Measurements from ENCODE around the gene SHMT2. TPM values are rescaled to one million over a fixed set of nuclear protein-coding genes. Genes with fewer than 3 reads are reported as not detected.
A peak's percentile ranks its signal among the peaks of the same experiment; 100 is the strongest.

Gene SHMT2
- total and polyA plus RNA-seq, 9 of the 15 experiments (the other 6 are each of a cell fraction or from before 2014, with no cell fraction given): 46.1 to 319 (median 115) TPM

DNA sequence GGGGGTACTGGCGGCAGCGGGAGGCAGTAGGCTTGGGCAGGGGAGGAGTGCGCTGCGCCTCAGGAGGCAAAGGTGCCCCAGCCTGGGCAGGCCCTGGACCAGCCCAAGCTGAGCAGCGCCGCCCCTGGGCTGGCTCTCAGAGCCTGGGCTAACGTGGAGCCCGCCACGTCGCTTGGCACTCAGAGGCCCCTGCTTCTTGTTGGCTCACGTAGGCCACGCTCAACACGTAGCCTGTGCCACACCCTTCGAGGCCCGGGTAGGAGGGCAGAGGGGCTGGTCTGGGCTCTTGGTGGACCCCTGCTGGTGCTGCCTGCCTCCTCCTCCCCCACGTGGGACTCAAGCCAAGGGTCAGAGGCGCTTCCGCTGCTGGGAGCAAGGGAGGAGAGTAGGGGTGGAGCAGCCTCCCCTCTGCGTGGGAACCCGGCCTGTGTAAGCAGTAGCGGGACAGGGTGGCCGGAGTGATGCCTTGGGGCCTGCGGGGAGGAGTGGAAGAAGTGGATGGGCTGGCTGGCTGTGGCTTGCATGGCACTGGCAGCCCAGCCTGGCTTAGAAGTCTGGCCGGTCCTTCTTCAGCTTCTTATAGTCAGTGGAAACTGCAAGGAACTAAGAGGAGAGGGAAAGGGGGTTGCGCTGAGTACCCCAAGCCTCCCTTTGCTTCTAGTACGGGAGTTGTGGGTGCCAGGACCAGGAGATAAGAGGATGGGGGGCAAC lies 5.7 kb downstream of the SHMT2 start:
- peaks cover 45 to 82% of the 10 kb centered on the region in 2 experiments for H3K4me1 ChIP-seq (replicated peaks in 1 of 2; ENCODE audit: control insufficient read depth in 2 of 2, insufficient read depth in 2 of 2, low read length in 2 of 2)
- H3K79me2 ChIP-seq (ENCODE audit: control insufficient read depth, insufficient read depth, low read length): peaks cover 18% of the 10 kb centered on the region
- ChIA-PET CTCF (ENCODE audit: low intra/inter-chr PET ratio) (interaction anchor here (0.7 to 6.6 kb wide), 2 partner anchors 22 to 1197 kb away, joined by 6 to 186 read pairs; partner anchors contain the start of gene NXPH4), POLR2A (interaction anchor here (0.6 to 1.1 kb wide), 2 partner anchors 12 to 21 kb away, joined by 3 read pairs; no protein-coding TSS in a partner anchor)
- intact Hi-C loops (cut with micrococcal nuclease) (no loop called here), in situ Hi-C loops (cut with MboI) (no loop called here)
- H3K9me3 ChIP-seq (replicated peaks; ENCODE audit: control insufficient read depth, insufficient read depth, low read depth, low read length): no peaks in the 10 kb centered on the region
- peaks cover 17% of the 10 kb centered on the region for H4K20me1 ChIP-seq (replicated peaks; ENCODE audit: control insufficient read depth, insufficient read depth, low read length)
- peak; percentile 64 for FAIRE-seq
- no peak overlapping the region for H3K4me3 ChIP-seq
- peak; percentile 69 to 81 (median 74) for DNase-seq (ENCODE audit: extremely low read depth in 1 of 4, low spot score in 3 of 4)
- H3K9ac ChIP-seq (ENCODE audit: insufficient read depth in 1 of 2, low read depth in 2 of 2, low read length in 2 of 2): peak overlapping the region in 1 of 2 experiments; percentile 79; a peak in 2 of 4 replicates
- no peak overlapping the region for H3K27ac ChIP-seq (ENCODE audit: extremely low read depth, low read depth, low read length)
- BruUV-seq (replicated peaks): no TSS peak
- H3K9me1 ChIP-seq (ENCODE audit: control insufficient read depth, insufficient read depth, low read length): peaks cover 9% of the 10 kb centered on the region
- peaks cover 53% of the 10 kb centered on the region; the same call in 2 of the 3 replicates for H3K36me3 ChIP-seq (ENCODE audit: control insufficient read depth, insufficient read depth, low read length)
- peaks cover 0 to 4% of the 10 kb centered on the region in 2 experiments; a peak in 1 of 5 replicates for H3K27me3 ChIP-seq (ENCODE audit: control insufficient read depth in 2 of 2, insufficient read depth in 2 of 2, low read length in 2 of 2)
- WGBS (ENCODE audit: insufficient coverage, low coverage, missing lambda C conversion rate): 46% methylated on average over 13 of the region's 26 CpGs
- no peak overlapping the region; the same call in 1 of the 2 replicates for H3K4me2 ChIP-seq (ENCODE audit: insufficient read depth, low read length)
- H2AFZ ChIP-seq (ENCODE audit: low read depth, low read length): no peak overlapping the region
- ATAC-seq: peak; percentile 52
- peak; percentile 78 for TF ChIP-seq ETV1 (tag; conservative IDR thresholded peaks at IDR 0.05; ENCODE audit: low read depth)
- TF ChIP-seq CBX1 (IDR thresholded peaks at IDR 0.05; ENCODE audit: low read depth): peak; percentile 59; the same call in 1 of the 2 replicates
- TF ChIP-seq, protein P1, sequence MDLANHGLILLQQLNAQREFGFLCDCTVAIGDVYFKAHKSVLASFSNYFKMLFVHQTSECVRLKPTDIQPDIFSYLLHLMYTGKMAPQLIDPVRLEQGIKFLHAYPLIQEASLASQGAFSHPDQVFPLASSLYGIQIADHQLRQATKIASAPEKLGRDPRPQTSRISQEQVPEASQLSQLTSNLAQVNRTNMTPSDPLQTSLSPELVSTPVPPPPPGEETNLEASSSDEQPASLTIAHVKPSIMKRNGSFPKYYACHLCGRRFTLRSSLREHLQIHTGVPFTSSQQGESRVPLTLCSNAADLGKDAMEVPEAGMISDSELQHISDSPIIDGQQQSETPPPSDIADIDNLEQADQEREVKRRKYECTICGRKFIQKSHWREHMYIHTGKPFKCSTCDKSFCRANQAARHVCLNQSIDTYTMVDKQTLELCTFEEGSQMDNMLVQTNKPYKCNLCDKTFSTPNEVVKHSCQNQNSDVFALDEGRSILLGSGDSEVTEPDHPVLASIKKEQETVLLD (IDR thresholded peaks at IDR 0.05): 0 out of 2 replicates have a peak, but pooled peaks have one; percentile 21
- TF ChIP-seq HNRNPLL (IDR thresholded peaks at IDR 0.05; ENCODE audit: low read depth, low read length, poor library complexity, severe bottlenecking): peak; percentile 30
- no peak for TF ChIP-seq RCOR1 (IDR thresholded peaks at IDR 0.05; ENCODE audit: borderline replicate concordance in 1 of 2, low read depth in 2 of 2, low read length in 2 of 2)
- TF ChIP-seq NR2C2 (CRISPR knock-in tag; IDR thresholded peaks at IDR 0.05): no peak
- TF ChIP-seq NR2C2 (tag; IDR thresholded peaks at IDR 0.05): peak; percentile 47; the same call in 1 of the 2 replicates
- TF ChIP-seq NRF1 (conservative IDR thresholded peaks at IDR 0.05 in 1 of 2, IDR thresholded peaks at IDR 0.05 in 1 of 2): peak in 1 of 2 experiments; percentile 9; a peak in 1 of 4 replicates
- TF ChIP-seq TBL1XR1 (IDR thresholded peaks at IDR 0.05; ENCODE audit: low read length in 2 of 2): no peak
- peak; percentile 91; the same call in 1 of the 2 replicates for TF ChIP-seq POLR2AphosphoS2 (IDR thresholded peaks at IDR 0.05; ENCODE audit: low read length)
- TF ChIP-seq, protein P2, sequence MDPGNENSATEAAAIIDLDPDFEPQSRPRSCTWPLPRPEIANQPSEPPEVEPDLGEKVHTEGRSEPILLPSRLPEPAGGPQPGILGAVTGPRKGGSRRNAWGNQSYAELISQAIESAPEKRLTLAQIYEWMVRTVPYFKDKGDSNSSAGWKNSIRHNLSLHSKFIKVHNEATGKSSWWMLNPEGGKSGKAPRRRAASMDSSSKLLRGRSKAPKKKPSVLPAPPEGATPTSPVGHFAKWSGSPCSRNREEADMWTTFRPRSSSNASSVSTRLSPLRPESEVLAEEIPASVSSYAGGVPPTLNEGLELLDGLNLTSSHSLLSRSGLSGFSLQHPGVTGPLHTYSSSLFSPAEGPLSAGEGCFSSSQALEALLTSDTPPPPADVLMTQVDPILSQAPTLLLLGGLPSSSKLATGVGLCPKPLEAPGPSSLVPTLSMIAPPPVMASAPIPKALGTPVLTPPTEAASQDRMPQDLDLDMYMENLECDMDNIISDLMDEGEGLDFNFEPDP (CRISPR knock-in tag; IDR thresholded peaks at IDR 0.05): 0 out of 2 replicates have a peak, but pooled peaks have one; percentile 16
- TF ChIP-seq, protein P3, sequence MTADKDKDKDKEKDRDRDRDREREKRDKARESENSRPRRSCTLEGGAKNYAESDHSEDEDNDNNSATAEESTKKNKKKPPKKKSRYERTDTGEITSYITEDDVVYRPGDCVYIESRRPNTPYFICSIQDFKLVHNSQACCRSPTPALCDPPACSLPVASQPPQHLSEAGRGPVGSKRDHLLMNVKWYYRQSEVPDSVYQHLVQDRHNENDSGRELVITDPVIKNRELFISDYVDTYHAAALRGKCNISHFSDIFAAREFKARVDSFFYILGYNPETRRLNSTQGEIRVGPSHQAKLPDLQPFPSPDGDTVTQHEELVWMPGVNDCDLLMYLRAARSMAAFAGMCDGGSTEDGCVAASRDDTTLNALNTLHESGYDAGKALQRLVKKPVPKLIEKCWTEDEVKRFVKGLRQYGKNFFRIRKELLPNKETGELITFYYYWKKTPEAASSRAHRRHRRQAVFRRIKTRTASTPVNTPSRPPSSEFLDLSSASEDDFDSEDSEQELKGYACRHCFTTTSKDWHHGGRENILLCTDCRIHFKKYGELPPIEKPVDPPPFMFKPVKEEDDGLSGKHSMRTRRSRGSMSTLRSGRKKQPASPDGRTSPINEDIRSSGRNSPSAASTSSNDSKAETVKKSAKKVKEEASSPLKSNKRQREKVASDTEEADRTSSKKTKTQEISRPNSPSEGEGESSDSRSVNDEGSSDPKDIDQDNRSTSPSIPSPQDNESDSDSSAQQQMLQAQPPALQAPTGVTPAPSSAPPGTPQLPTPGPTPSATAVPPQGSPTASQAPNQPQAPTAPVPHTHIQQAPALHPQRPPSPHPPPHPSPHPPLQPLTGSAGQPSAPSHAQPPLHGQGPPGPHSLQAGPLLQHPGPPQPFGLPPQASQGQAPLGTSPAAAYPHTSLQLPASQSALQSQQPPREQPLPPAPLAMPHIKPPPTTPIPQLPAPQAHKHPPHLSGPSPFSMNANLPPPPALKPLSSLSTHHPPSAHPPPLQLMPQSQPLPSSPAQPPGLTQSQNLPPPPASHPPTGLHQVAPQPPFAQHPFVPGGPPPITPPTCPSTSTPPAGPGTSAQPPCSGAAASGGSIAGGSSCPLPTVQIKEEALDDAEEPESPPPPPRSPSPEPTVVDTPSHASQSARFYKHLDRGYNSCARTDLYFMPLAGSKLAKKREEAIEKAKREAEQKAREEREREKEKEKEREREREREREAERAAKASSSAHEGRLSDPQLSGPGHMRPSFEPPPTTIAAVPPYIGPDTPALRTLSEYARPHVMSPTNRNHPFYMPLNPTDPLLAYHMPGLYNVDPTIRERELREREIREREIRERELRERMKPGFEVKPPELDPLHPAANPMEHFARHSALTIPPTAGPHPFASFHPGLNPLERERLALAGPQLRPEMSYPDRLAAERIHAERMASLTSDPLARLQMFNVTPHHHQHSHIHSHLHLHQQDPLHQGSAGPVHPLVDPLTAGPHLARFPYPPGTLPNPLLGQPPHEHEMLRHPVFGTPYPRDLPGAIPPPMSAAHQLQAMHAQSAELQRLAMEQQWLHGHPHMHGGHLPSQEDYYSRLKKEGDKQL (CRISPR knock-in tag; IDR thresholded peaks at IDR 0.05; ENCODE audit: borderline replicate concordance): no peak

Data from K562 (cell line).